Activated naive CD8-positive, alpha-beta T cell treated with anti-CD3 and anti-CD28 coated beads, Interleukin-2, amount 50 U/mL, for 16 hours (primary cell): Measurements from ENCODE around the gene CCDC124.
"Not testable (repeated sequence)": the region's sequence is repeated elsewhere in the genome, so short reads cannot be mapped to it uniquely, and the experiment has no call there.

ENCODE experiments used
- DNase-seq: peaks from one replicate; pipeline ENCODE4 v3.0.0-alpha.2; 2020; ENCODE audit warnings: low read depth, low spot score

Gene CCDC124

GRCh38 chr19:17932485-17933338 is at the start of gene CCDC124:
Gene CCDC124 (plus strand): TSS chr19:17933015. CDS start chr19:17936421, 3,406 bp downstream.
- DNase-seq = peak; percentile 77

GRCh38 chr19:17883627-17884410 is 49.0 kb upstream of the CCDC124 start:
- DNase-seq = no peak

GRCh38 chr19:17886515-17886914 is 46.3 kb upstream of the CCDC124 start:
- DNase-seq = no peak

- not testable (repeated sequence) for DNase-seq
Measured at GRCh38 chr19:17887221-17887620, 45.6 kb upstream of the CCDC124 start.

GRCh38 chr19:17888260-17888659 is 44.6 kb upstream of the CCDC124 start:
- DNase-seq = no peak

- no peak for DNase-seq
Measured at GRCh38 chr19:17889609-17890214, 43.1 kb upstream of the CCDC124 start.

- DNase-seq = no peak
Measured at GRCh38 chr19:17893766-17894165, 39.0 kb upstream of the CCDC124 start.

- DNase-seq = no peak
Measured at GRCh38 chr19:17902701-17903100, 30.1 kb upstream of the CCDC124 start.

GRCh38 chr19:17908244-17908643 is 24.6 kb upstream of the CCDC124 start:
- DNase-seq = no peak

- no peak for DNase-seq
Measured at GRCh38 chr19:17909003-17909732, 23.6 kb upstream of the CCDC124 start.

GRCh38 chr19:17910791-17911360 is 21.9 kb upstream of the CCDC124 start:
- DNase-seq = no peak

GRCh38 chr19:17915940-17916593 is 16.7 kb upstream of the CCDC124 start:
- no peak for DNase-seq

- DNase-seq = not testable (repeated sequence)
Measured at GRCh38 chr19:17918151-17918550, 14.7 kb upstream of the CCDC124 start.

GRCh38 chr19:17919122-17919521 is 13.7 kb upstream of the CCDC124 start:
- not testable (repeated sequence) for DNase-seq

- DNase-seq = no peak
Measured at GRCh38 chr19:17920527-17920926, 12.3 kb upstream of the CCDC124 start.

- no peak for DNase-seq
Measured at GRCh38 chr19:17922138-17922537, 10.7 kb upstream of the CCDC124 start.

GRCh38 chr19:17926044-17926443 is 6.8 kb upstream of the CCDC124 start:
- DNase-seq = no peak

- no peak for DNase-seq
Measured at GRCh38 chr19:17929056-17929455, 3.8 kb upstream of the CCDC124 start.

GRCh38 chr19:17931532-17932191 is 1.2 kb upstream of the CCDC124 start:
- DNase-seq = no peak
